Melanocyte of skin (primary cell): ENCODE results near the gene RAB3GAP1. TPM values are rescaled to one million over a fixed set of nuclear protein-coding genes. Genes with fewer than 3 reads are reported as not detected.

ENCODE experiments used
- small RNA-seq, 2 donors: library from RNA; depleted of rRNA; stranded (forward); fragments of <200 nt; gene quantifications; one replicate each; pipeline ENCODE3, GENCODE V24; 2012
- total RNA-seq, 2 donors: library from RNA; depleted of rRNA; stranded (reverse); fragments of >200 nt; gene quantifications; 2 replicates each; pipeline ENCODE4 v1.2.3, GENCODE V29; 2012

The RAB3GAP1 gene
- total RNA-seq = 10 to 100 TPM; 53.6 to 63.0 TPM

GRCh38 chr2:135052042-135052876 is at the start of gene RAB3GAP1:
Gene RAB3GAP1 (plus strand): TSS chr2:135052292. CDS start chr2:135052308, 16 bp downstream.

GRCh38 chr2:135047300-135047699 is 4.8 kb upstream of the RAB3GAP1 start, which contains the start of gene MAP3K19:
Gene MAP3K19 (minus strand): TSS chr2:135047447. CDS start chr2:135024647, 22,800 bp downstream.

Small RNA genes lying within 50 kb of the gene (small RNA-seq; reads per million reads assigned to genes)
- gene SNORA40B = 0.17 to 0.21 reads per million in 2 donors

Other genes with a start within 250 kb of the RAB3GAP1 start
- not detected for gene ACMSD, start 213.7 kb upstream of the RAB3GAP1 start, total RNA-seq
- 10 to 100 TPM; 24.0 to 24.1 TPM for gene CCNT2, start 133.5 kb upstream of the RAB3GAP1 start, total RNA-seq
- gene MAP3K19, start 4.8 kb upstream of the RAB3GAP1 start, total RNA-seq = not detected